GM12874 (cell line): ENCODE measurements around the gene MSH6.

ENCODE experiments used
- CTCF ChIP-seq: IDR thresholded peaks from 2 replicates; pipeline ENCODE4 v1.5.1; 2011; ENCODE audit warnings: low read depth, mild to moderate bottlenecking, control low read depth, low read length, moderate library complexity; ENCODE audit not compliant: insufficient read depth

Gene MSH6

GRCh38 chr2:47784352-47784851 is 1.5 kb downstream of the MSH6 start:
- no peak for TF ChIP-seq CTCF

GRCh38 chr2:47785986-47786385 is 3.0 kb downstream of the MSH6 start:
- no peak for TF ChIP-seq CTCF

- no peak for TF ChIP-seq CTCF
Measured at GRCh38 chr2:47796090-47796697, 13.2 kb downstream of the MSH6 start.

- no peak for TF ChIP-seq CTCF
Measured at GRCh38 chr2:47798631-47799030, 15.7 kb downstream of the MSH6 start.

- TF ChIP-seq CTCF: no peak
Measured at GRCh38 chr2:47799031-47799609, 16.2 kb downstream of the MSH6 start.

GRCh38 chr2:47801118-47801517 is 18.2 kb downstream of the MSH6 start:
- no peak for TF ChIP-seq CTCF

- TF ChIP-seq CTCF: no peak
Measured at GRCh38 chr2:47803363-47803762, 20.4 kb downstream of the MSH6 start.
